Gastrocnemius medialis (tissue), 4 donors: ENCODE data around the gene CEP112.

Source experiments
- CTCF ChIP-seq, 5 experiments: fragments of 450-650 bp in 3 of 5; fragments of 200-600 bp in 2 of 5; sonication (generic) in 2 of 5; IDR thresholded peaks in 4 of 5; conservative IDR thresholded peaks in 1 of 5; 1 replicate in 4 of 5; 2 replicates in 1 of 5; pipeline ENCODE4 v1.5.1; 2016 to 2019; ENCODE audit warnings: antibody characterized with exemption in 5 of 5, mild to moderate bottlenecking in 3 of 5, moderate library complexity in 3 of 5
- POLR2A ChIP-seq, 2 donors: fragments of 450-650 bp; IDR thresholded peaks; one replicate each; pipeline ENCODE4 v1.6.1; 2017; ENCODE audit warnings: antibody characterized with exemption in 2 of 2, mild to moderate bottlenecking in 2 of 2, moderate library complexity in 2 of 2

GRCh38 chr17:65852911-65853310 is 339.0 kb downstream of the CEP112 start:
- TF ChIP-seq CTCF (IDR thresholded peaks at IDR 0.05 in 4 of 5, conservative IDR thresholded peaks at IDR 0.05 in 1 of 5), result no peak
- no peak for TF ChIP-seq POLR2A (IDR thresholded peaks at IDR 0.05)
